ENCODE measurements around the gene GP1BB. TPM values are rescaled to one million over a fixed set of nuclear protein-coding genes. Genes with fewer than 3 reads are reported as not detected.

The GP1BB gene
- total RNA-seq, 2 donors from 2014 or later, result not detected

Other genes with a start within 250 kb of the GP1BB start
- gene UFD1, start 244.3 kb upstream of the GP1BB start, total RNA-seq, result 100 to 1,000 TPM in 1 of 2 donors, 10 to 100 TPM in 1; 81.7 to 136 TPM
- gene CDC45, start 243.6 kb upstream of the GP1BB start, total RNA-seq, result 10 to 100 TPM; 92.1 to 99.7 TPM
- not detected for gene CLDN5, start 199.1 kb upstream of the GP1BB start, total RNA-seq
- 1 to 10 TPM in 1 of 2 donors, under 1 TPM in 1; 0.41 to 1.2 TPM for gene SEPTIN5, start 9.0 kb upstream of the GP1BB start, total RNA-seq
- gene TBX1, start 37.2 kb downstream of the GP1BB start, total RNA-seq, result not detected
- gene GNB1L, start 131.3 kb downstream of the GP1BB start, total RNA-seq, result 10 to 100 TPM in 1 of 2 donors, 1 to 10 TPM in 1; 9.6 to 13.4 TPM
- 10 to 100 TPM; 12.1 to 20.1 TPM for gene RTL10, start 131.3 kb downstream of the GP1BB start, total RNA-seq
- gene COMT, start 218.2 kb downstream of the GP1BB start, total RNA-seq, result 100 to 1,000 TPM in 1 of 2 donors, 10 to 100 TPM in 1; 39.7 to 113 TPM
- 10 to 100 TPM in 1 of 2 donors, 1 to 10 TPM in 1; 4.6 to 33.0 TPM for gene TXNRD2, start 218.3 kb downstream of the GP1BB start, total RNA-seq